ENCODE measurements around the gene MACROD2. TPM values are rescaled to one million over a fixed set of nuclear protein-coding genes. Genes with fewer than 3 reads are reported as not detected.

Gene MACROD2
- total RNA-seq, 1 experiment from 2014 or later: 3.7 TPM

- no peak for TF ChIP-seq POLR2A (IDR thresholded peaks at IDR 0.05; ENCODE audit: borderline replicate concordance, extremely low read depth, insufficient read depth, insufficient read length)
- no peak for TF ChIP-seq CEBPB (IDR thresholded peaks at IDR 0.05; ENCODE audit: low read depth)
- TF ChIP-seq FOSL1 (IDR thresholded peaks at IDR 0.05; ENCODE audit: low read depth): no peak
- RAD21 ChIA-PET (ENCODE audit: low non-redundant PET in 1 of 2, low total read pairs in 2 of 2, uncharacterized antibody in 2 of 2, unreplicated experiment in 2 of 2): no interaction called here
- Histone ChIP-seq H3K27ac (ENCODE audit: low read depth, low read length) (no peak overlapping the region), H2AFZ (ENCODE audit: low read depth, low read length, poor library complexity, severe bottlenecking) (no peak overlapping the region), H3K4me1 (ENCODE audit: control insufficient read depth in 1 of 2, insufficient read depth in 2 of 2, low read length in 2 of 2) (no peaks in the 10 kb centered on the region), H3K27me3 (ENCODE audit: insufficient read depth, low read length) (no peaks in the 10 kb centered on the region), H3K4me2 (ENCODE audit: low read length) (no peak overlapping the region), H3K79me2 (ENCODE audit: insufficient read depth, low read length) (no peaks in the 10 kb centered on the region), H3K9ac (ENCODE audit: low read length) (no peak overlapping the region), H3K9me3 (ENCODE audit: control insufficient read depth in 1 of 2, insufficient read depth in 1 of 2, low read depth in 1 of 2, low read length in 2 of 2) (peaks cover 0 to 13% of the 10 kb centered on the region in 2 experiments; a peak in 2 of 4 replicates), H3K4me3 (replicated peaks in 1 of 2; ENCODE audit: low read depth in 1 of 2, low read length in 2 of 2) (no peak overlapping the region), H3K9me2 (ENCODE audit: insufficient read depth) (no peaks in the 10 kb centered on the region), H3K36me3 (ENCODE audit: control insufficient read depth in 1 of 2, insufficient read depth in 2 of 2, low read length in 2 of 2) (no peaks in the 10 kb centered on the region), H4K20me1 (ENCODE audit: insufficient read depth) (no peaks in the 10 kb centered on the region)
- ATAC-seq: no peak
- no TSS peak for BruUV-seq (replicated peaks)
- CTCF ChIA-PET: no interaction called here
- DNase-seq (ENCODE audit: low read depth, low spot score): no peak
- intact Hi-C loops (cut with micrococcal nuclease): no loop called here
- POLR2A ChIA-PET: no interaction called here
Measured at GRCh38 chr20:15924556-15924955, 1929.2 kb downstream of the MACROD2 start.

- no peaks in the 10 kb centered on the region for H3K36me3 ChIP-seq (ENCODE audit: control insufficient read depth in 1 of 2, insufficient read depth in 2 of 2, low read length in 2 of 2)
- ChIA-PET CTCF (no interaction called here), POLR2A (no interaction called here), RAD21 (ENCODE audit: low non-redundant PET in 1 of 2, low total read pairs in 2 of 2, uncharacterized antibody in 2 of 2, unreplicated experiment in 2 of 2) (no interaction called here)
- no peak overlapping the region for H3K27ac ChIP-seq (ENCODE audit: low read depth, low read length)
- no peaks in the 10 kb centered on the region for H3K4me1 ChIP-seq (ENCODE audit: control insufficient read depth in 1 of 2, insufficient read depth in 2 of 2, low read length in 2 of 2)
- peaks cover 0 to 13% of the 10 kb centered on the region in 2 experiments; a peak in 2 of 4 replicates for H3K9me3 ChIP-seq (ENCODE audit: control insufficient read depth in 1 of 2, insufficient read depth in 1 of 2, low read depth in 1 of 2, low read length in 2 of 2)
- no TSS peak for BruUV-seq (replicated peaks)
- no peak overlapping the region for H3K4me2 ChIP-seq (ENCODE audit: low read length)
- ATAC-seq: no peak
- H3K27me3 ChIP-seq (ENCODE audit: insufficient read depth, low read length): no peaks in the 10 kb centered on the region
- H3K9ac ChIP-seq (ENCODE audit: low read length): no peak overlapping the region
- H4K20me1 ChIP-seq (ENCODE audit: insufficient read depth): no peaks in the 10 kb centered on the region
- no peak for DNase-seq (ENCODE audit: low read depth, low spot score)
- no peak overlapping the region for H3K4me3 ChIP-seq (replicated peaks in 1 of 2; ENCODE audit: low read depth in 1 of 2, low read length in 2 of 2)
- intact Hi-C loops (cut with micrococcal nuclease): no loop called here
- H3K79me2 ChIP-seq (ENCODE audit: insufficient read depth, low read length): no peaks in the 10 kb centered on the region
- no peak overlapping the region for H2AFZ ChIP-seq (ENCODE audit: low read depth, low read length, poor library complexity, severe bottlenecking)
- TF ChIP-seq ZFX (IDR thresholded peaks at IDR 0.05) (no peak), EZH2phosphoT487 (IDR thresholded peaks at IDR 0.05; ENCODE audit: borderline replicate concordance) (no peak), EZH2 (IDR thresholded peaks at IDR 0.05) (no peak), TCF7L2 (IDR thresholded peaks at IDR 0.05; ENCODE audit: borderline replicate concordance, extremely low read depth, insufficient read depth, insufficient read length) (no peak), EGR1 (IDR thresholded peaks at IDR 0.05; ENCODE audit: low read depth) (no peak), CEBPB (IDR thresholded peaks at IDR 0.05; ENCODE audit: low read depth) (no peak), SIN3A (IDR thresholded peaks at IDR 0.05; ENCODE audit: low read depth) (no peak), CBX3 (IDR thresholded peaks at IDR 0.05; ENCODE audit: low read depth) (no peak)
- H3K9me2 ChIP-seq (ENCODE audit: insufficient read depth): no peaks in the 10 kb centered on the region
Measured at GRCh38 chr20:15925376-15925775, 1930.1 kb downstream of the MACROD2 start.

Data from HCT116 (cell line).